ENCODE measurements around the gene SEC22A.

DNA sequence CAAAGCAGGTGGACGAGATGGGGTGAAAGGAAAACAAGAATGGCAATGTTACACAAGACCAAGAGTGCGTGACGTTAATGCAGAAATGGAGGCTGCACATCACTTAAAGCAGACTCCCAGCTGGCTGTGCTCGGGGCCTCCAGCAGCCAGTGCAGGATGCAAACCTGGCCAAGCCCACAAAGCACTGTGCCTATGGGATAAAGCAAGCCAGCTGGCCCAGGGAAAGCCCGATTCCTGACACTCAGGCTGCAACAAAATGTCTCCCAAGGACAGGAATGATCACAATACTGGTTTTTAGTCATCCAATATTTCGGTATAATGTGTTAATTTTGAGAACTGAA is 86.2 kb downstream of the SEC22A start:
- TF ChIP-seq, protein P1, sequence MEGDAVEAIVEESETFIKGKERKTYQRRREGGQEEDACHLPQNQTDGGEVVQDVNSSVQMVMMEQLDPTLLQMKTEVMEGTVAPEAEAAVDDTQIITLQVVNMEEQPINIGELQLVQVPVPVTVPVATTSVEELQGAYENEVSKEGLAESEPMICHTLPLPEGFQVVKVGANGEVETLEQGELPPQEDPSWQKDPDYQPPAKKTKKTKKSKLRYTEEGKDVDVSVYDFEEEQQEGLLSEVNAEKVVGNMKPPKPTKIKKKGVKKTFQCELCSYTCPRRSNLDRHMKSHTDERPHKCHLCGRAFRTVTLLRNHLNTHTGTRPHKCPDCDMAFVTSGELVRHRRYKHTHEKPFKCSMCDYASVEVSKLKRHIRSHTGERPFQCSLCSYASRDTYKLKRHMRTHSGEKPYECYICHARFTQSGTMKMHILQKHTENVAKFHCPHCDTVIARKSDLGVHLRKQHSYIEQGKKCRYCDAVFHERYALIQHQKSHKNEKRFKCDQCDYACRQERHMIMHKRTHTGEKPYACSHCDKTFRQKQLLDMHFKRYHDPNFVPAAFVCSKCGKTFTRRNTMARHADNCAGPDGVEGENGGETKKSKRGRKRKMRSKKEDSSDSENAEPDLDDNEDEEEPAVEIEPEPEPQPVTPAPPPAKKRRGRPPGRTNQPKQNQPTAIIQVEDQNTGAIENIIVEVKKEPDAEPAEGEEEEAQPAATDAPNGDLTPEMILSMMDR (IDR thresholded peaks at IDR 0.05): no peak
- TF ChIP-seq POLR2AphosphoS5 (IDR thresholded peaks at IDR 0.05): no peak
